ENCODE results near the gene DPM3.

The DPM3 gene

DNA sequence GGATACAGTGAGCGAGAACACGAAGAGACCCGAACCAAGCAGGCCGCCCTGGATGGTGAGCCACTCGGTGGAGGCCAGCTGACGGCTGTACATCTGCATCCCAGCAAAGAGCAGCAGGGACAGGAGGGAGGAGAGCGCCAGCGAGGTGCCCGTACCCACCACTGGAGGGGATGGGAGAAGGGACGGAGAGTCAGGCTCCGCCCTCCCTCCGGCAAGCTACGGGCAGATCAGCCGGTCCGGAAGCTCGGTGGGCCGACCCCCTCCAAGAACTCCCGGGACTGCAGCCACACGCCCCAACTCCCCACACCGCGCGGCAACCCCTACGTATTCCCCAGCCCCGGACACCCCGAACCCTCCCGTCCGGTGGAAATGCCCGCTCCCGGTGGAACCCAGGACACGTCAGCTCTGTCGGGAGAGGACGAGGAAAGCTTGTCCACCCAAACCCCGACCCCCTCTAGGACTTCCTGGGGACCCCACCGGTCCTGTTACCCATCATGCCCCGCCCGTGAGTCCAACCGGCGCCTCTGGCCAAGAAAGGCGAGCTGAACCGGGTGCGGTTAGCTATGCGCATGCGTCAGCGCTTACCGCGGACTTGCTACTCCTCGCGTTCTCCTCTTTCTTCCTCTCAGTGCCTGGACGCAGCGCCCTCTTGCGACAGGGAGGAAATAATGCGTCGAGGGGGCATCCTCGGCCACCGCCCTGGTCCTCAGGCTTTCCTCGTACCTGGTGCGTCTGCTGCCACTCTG, 32.6 kb upstream of the DPM3 start, which contains the start of gene KRTCAP2:
KRTCAP2 (minus strand) TSS at position 573 of the 746 bp plus-strand sequence; CDS start at position 493, 80 bp downstream.
- Histone ChIP-seq H3K27me3 (ENCODE audit: insufficient read depth, poor library complexity, severe bottlenecking) (no peaks in the 10 kb centered on the region), H3K27ac (replicated peaks) (peak within 1 kb of the TSS; percentile 93), H3K4me3 (replicated peaks; ENCODE audit: insufficient read depth, low read length) (peak within 1 kb of the TSS; percentile 94)
- TF ChIP-seq, protein P1, sequence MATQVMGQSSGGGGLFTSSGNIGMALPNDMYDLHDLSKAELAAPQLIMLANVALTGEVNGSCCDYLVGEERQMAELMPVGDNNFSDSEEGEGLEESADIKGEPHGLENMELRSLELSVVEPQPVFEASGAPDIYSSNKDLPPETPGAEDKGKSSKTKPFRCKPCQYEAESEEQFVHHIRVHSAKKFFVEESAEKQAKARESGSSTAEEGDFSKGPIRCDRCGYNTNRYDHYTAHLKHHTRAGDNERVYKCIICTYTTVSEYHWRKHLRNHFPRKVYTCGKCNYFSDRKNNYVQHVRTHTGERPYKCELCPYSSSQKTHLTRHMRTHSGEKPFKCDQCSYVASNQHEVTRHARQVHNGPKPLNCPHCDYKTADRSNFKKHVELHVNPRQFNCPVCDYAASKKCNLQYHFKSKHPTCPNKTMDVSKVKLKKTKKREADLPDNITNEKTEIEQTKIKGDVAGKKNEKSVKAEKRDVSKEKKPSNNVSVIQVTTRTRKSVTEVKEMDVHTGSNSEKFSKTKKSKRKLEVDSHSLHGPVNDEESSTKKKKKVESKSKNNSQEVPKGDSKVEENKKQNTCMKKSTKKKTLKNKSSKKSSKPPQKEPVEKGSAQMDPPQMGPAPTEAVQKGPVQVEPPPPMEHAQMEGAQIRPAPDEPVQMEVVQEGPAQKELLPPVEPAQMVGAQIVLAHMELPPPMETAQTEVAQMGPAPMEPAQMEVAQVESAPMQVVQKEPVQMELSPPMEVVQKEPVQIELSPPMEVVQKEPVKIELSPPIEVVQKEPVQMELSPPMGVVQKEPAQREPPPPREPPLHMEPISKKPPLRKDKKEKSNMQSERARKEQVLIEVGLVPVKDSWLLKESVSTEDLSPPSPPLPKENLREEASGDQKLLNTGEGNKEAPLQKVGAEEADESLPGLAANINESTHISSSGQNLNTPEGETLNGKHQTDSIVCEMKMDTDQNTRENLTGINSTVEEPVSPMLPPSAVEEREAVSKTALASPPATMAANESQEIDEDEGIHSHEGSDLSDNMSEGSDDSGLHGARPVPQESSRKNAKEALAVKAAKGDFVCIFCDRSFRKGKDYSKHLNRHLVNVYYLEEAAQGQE (IDR thresholded peaks at IDR 0.05; ENCODE audit: insufficient replicate concordance, low read depth): no peak
- TF ChIP-seq POLR2AphosphoS5 (IDR thresholded peaks at IDR 0.05; ENCODE audit: low read depth): peak; percentile 81; the same call in 1 of the 2 replicates
- TF ChIP-seq, protein P2, sequence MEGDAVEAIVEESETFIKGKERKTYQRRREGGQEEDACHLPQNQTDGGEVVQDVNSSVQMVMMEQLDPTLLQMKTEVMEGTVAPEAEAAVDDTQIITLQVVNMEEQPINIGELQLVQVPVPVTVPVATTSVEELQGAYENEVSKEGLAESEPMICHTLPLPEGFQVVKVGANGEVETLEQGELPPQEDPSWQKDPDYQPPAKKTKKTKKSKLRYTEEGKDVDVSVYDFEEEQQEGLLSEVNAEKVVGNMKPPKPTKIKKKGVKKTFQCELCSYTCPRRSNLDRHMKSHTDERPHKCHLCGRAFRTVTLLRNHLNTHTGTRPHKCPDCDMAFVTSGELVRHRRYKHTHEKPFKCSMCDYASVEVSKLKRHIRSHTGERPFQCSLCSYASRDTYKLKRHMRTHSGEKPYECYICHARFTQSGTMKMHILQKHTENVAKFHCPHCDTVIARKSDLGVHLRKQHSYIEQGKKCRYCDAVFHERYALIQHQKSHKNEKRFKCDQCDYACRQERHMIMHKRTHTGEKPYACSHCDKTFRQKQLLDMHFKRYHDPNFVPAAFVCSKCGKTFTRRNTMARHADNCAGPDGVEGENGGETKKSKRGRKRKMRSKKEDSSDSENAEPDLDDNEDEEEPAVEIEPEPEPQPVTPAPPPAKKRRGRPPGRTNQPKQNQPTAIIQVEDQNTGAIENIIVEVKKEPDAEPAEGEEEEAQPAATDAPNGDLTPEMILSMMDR (IDR thresholded peaks at IDR 0.05; ENCODE audit: insufficient read depth, low read length): peak; percentile 93
- peak; percentile 60; the same call in 1 of the 2 replicates for TF ChIP-seq SPI1 (IDR thresholded peaks at IDR 0.05; ENCODE audit: borderline replicate concordance, low read depth)
- TF ChIP-seq GABPA (IDR thresholded peaks at IDR 0.05; ENCODE audit: low read depth): no peak
- DNase-seq (ENCODE audit: low read depth in 1 of 2, low spot score in 1 of 2): peak; percentile 95 to 97

DNA sequence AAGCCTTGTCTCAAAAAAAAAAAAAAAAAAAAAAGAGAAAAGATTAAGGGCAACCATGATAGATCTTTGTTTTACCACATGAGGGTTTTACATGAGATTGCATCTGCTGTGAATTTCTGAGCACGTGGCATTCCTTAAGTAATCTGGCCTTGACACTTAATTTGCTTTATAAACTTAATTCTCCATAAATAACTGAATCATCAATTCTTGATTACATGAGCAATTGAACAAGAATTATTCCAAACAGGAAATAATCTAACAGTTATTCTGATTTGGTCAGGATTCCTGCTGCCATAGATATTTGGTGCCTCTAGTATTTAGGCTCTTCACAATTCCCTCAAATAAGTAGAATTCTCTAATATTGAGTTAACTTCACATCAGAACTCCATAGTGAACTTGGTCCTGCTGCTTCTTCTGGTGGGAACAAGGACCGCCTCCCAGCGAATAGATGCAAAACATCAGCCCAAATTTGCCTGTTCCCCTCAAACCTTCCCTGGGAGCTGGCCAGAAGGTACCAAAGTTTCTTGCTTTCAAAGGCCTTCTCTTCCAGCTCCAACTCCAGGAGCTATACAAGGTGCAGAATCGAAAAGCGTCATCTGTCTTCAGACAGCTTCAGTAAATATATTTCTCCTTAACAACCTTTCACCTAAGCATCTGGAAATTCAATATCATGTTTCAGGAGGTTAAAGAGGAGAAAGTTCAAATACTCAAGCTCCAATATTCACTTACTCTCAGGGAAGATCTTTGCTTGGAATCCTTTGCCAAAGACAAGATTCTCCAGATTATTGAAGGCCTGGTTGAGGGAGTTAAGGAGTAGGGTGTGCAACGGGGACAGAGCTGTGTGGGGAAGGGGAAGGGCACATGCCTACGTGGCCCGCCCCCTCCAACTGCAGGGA, 31.8 kb upstream of the DPM3 start:
- TF ChIP-seq SPI1 (IDR thresholded peaks at IDR 0.05; ENCODE audit: borderline replicate concordance, low read depth) (peak; percentile 2; the same call in 1 of the 2 replicates), POLR2AphosphoS5 (IDR thresholded peaks at IDR 0.05; ENCODE audit: low read depth) (no peak)
- no peaks in the 10 kb centered on the region for H3K27me3 ChIP-seq (ENCODE audit: insufficient read depth, poor library complexity, severe bottlenecking)

DNA sequence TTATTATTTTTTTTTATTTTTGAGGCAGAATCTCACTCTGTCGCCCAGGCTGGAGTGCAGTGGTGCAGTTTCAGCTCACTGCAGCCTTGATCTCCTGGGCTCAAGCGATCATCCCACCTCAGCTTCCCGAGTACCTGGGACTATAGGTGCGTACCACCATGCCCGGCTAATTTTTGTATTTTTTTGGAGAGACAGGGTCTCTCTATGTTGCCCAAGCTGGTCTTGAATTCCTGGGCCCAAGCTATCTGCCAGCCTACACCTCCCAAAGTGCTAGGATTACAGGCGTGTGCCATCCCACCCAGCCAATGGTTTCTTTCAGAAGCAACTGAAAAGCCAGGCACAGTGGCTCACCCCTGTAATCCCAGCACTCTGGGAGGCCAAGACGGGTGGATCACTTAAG, 30.5 kb upstream of the DPM3 start:
- TF ChIP-seq GABPA (IDR thresholded peaks at IDR 0.05; ENCODE audit: low read depth) (no peak), SPI1 (IDR thresholded peaks at IDR 0.05; ENCODE audit: borderline replicate concordance, low read depth) (no peak), POLR2AphosphoS5 (IDR thresholded peaks at IDR 0.05; ENCODE audit: low read depth) (no peak)
- TF ChIP-seq, protein P1 (IDR thresholded peaks at IDR 0.05; ENCODE audit: insufficient replicate concordance, low read depth): no peak
- TF ChIP-seq, protein P2 (IDR thresholded peaks at IDR 0.05; ENCODE audit: insufficient read depth, low read length): no peak
- no peak overlapping the region for H3K4me3 ChIP-seq (replicated peaks; ENCODE audit: insufficient read depth, low read length)
- no peak overlapping the region for H3K27ac ChIP-seq (replicated peaks)
- DNase-seq (ENCODE audit: low read depth in 1 of 2, low spot score in 1 of 2): no peak
- H3K27me3 ChIP-seq (ENCODE audit: insufficient read depth, poor library complexity, severe bottlenecking): no peaks in the 10 kb centered on the region

More for the DNA sequence above, 31.8 kb upstream of the DPM3 start:
- DNase-seq (ENCODE audit: low read depth in 1 of 2, low spot score in 1 of 2): no peak
- peak overlapping the region; percentile 93 for H3K27ac ChIP-seq (replicated peaks)
- H3K4me3 ChIP-seq (replicated peaks; ENCODE audit: insufficient read depth, low read length): peak overlapping the region; percentile 94
